Right lobe of liver (tissue), 4 donors: ENCODE results near the gene ASAP2.

Experiments
- CTCF ChIP-seq, 4 donors: fragments of 200-600 bp in 3 of 4; fragments of 450-650 bp in 1 of 4; IDR thresholded peaks; one replicate each; pipeline versions ENCODE4 v1.5.1 to v1.8.0; 2016 to 2022; ENCODE audit warnings: antibody characterized with exemption in 4 of 4, mild to moderate bottlenecking in 2 of 4
- POLR2A ChIP-seq: fragments of 450-650 bp; IDR thresholded peaks from one replicate; pipeline ENCODE4 v1.6.1; 2017; ENCODE audit warnings: antibody characterized with exemption, mild to moderate bottlenecking
- donor health status: DM: no; HTN: no; CAD: no.
- donor health status: DM: no; HTN: no; CAD: no.
- donor health status: DM: no; HTN: yes; CAD: no.

- no peak for TF ChIP-seq POLR2A
- TF ChIP-seq CTCF (IDR thresholded peaks at IDR 0.05), result no peak
These were observed 52.4 kb downstream of the ASAP2 start for GRCh38 chr2:9258953-9259399.
